ENCODE data around the gene KCNH8. TPM values are rescaled to one million over a fixed set of nuclear protein-coding genes. Genes with fewer than 3 reads are reported as not detected.
"Not testable (repeated sequence)": the region's sequence is repeated elsewhere in the genome, so short reads cannot be mapped to it uniquely, and the experiment has no call there.

Gene KCNH8
- total RNA-seq, 1 experiment from 2014 or later, result not detected

DNA sequence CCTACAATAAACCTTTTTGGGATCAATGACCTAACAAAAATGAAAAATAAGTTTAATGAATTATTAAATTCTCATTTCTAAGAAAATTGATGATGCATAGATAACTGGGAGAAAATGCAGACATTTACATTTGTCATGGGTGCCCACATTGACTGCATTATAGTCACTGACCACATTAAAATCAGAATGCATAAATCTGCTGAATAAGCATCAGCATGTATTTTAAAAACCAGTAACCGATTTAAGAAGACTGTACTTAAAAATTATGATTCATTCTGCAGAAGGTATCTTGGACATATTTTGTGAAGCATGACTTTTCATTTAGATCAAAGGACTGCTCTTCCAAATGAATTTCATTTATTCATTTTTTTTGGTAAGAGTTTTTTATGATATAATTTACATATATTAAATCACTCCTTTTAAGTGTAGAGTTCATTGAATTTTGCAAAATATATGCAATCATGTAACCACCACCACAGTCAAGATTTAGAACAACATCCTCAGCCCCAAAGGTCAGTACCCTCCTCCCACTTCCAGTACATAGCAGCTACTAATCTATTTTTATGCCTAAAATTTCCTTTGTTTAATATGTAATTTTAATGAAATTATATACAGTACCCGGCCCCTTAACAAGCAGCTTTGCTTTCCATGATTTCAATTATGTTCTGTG is 11.8 kb downstream of the KCNH8 start:
- in situ Hi-C loops (cut with HindIII; ENCODE audit: low pct_unique_long_range_greater_than_20kb, low sequenced_read_pairs), result no loop called here
- no peak for DNase-seq (ENCODE audit: low read depth)

DNA sequence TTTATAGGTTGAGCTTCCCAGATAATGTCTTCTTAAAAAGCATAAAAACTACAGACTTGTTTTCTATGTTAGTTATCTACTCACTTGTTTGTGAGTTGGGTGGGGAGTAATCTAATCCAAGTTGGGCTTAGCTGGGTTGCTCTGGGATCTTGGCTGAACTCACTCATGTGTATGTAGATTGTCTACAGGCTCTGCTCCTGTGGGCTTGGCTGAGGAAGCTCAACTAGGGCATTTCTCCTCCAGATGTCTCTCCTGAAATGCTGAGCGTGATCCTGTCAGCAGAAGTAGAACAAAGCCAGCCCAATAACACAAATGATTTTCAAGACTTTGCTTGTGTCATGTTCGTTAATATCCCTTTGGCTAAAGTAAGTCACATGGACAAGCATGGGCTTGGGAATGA is 17.3 kb downstream of the KCNH8 start:
- DNase-seq (ENCODE audit: low read depth), result no peak
- in situ Hi-C loops (cut with HindIII; ENCODE audit: low pct_unique_long_range_greater_than_20kb, low sequenced_read_pairs), result no loop called here

DNA sequence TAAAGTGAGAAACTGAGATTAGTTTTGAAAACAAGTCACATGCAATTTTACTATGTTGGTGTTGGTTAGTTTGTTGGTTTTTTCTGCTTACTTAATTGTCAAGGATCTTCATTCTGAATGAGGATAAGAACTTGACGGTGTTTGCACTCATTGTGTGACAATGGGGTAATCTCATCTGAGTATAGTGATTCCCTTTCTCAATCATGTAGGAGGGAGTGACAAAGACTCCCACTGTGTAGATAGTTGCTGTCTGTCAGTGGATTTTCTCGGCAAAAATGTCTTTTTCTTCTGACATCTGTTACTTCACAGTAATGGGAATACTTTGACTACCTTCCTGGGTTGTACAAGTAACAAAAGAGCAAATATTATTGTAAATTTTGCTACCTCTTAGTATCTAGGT is 23.5 kb downstream of the KCNH8 start:
- DNase-seq (ENCODE audit: low read depth), result no peak
- in situ Hi-C loops (cut with HindIII; ENCODE audit: low pct_unique_long_range_greater_than_20kb, low sequenced_read_pairs), result no loop called here

DNA sequence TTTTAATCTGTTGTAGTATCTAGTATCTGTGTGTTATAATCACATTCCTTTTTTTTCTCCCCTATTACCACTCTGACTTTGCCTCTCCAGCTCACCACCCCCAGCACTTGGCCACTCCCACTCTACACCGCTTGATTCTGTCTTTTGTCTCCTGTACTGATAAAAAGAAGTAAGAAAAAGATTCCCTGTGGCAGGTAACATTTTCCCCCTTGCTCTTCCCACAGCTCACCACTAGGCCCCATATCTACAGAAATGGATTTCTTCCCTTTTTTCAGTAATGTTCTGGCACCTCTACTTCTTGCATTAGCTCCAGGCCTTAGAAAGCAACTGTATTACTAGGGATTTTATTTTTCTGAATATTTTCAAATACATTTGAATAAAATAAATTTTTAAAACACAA is 25.6 kb downstream of the KCNH8 start:
- in situ Hi-C loops (cut with HindIII; ENCODE audit: low pct_unique_long_range_greater_than_20kb, low sequenced_read_pairs), result no loop called here
- DNase-seq (ENCODE audit: low read depth), result no peak

DNA sequence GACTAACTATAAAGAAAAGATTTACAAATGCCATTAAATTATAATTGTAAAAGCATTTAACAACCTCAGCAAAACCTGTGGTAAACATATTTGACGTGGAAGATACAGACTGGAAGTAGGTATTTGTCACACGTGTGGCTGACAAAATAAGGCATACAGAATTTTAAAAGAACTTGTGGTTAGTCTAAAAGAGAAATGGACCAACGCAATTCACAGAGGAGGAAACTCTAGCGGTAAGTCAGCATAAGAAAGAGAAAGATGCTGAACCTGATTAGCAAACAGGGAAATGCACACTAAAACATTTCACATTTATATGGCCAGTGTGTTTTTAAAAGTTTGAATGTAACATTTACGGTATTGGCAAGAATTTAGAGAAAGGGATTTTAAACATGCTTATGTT is 35.3 kb downstream of the KCNH8 start:
- no peak for DNase-seq (ENCODE audit: low read depth)
- in situ Hi-C loops (cut with HindIII; ENCODE audit: low pct_unique_long_range_greater_than_20kb, low sequenced_read_pairs), result no loop called here

DNA sequence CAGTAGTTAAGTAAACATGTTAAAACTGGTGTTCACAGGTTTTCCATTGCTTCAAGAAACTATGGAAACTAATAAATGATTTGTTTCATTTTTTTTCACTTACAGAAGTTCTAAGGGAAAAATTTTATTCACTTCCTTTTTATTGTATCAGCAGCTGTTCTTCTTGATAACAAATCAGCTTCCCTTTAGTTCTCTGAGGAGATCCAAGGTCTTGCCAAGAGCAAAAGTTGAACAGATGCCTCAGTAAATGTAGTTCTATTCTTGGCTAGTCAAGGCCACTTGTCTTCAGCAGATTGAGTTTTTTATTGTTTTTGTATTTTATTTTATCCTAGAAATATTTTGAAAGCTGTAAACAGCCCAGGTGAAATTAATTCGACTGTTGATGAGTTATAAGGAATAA is 41.8 kb downstream of the KCNH8 start:
- in situ Hi-C loops (cut with HindIII; ENCODE audit: low pct_unique_long_range_greater_than_20kb, low sequenced_read_pairs), result no loop called here
- no peak for DNase-seq (ENCODE audit: low read depth)

DNA sequence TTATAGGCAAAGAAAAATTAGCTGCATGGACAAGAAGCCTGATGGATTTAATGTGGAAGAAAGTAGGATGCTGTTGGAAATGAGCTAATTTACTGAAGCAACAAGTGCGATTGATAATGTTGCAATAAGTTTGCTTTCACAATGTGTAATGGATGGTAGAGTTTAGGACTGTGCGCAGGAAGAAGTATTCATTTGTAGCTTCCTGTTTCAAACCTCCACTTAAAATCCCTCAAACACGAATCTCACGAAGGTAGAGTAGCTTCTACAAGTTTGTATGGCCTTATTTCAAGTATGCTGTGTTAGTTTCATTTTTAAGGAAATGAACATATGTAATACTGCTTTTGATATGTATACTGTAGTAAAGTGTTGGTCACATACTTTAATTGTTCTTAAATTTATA is 42.3 kb downstream of the KCNH8 start:
- in situ Hi-C loops (cut with HindIII; ENCODE audit: low pct_unique_long_range_greater_than_20kb, low sequenced_read_pairs), result no loop called here
- no peak for DNase-seq (ENCODE audit: low read depth)

DNA sequence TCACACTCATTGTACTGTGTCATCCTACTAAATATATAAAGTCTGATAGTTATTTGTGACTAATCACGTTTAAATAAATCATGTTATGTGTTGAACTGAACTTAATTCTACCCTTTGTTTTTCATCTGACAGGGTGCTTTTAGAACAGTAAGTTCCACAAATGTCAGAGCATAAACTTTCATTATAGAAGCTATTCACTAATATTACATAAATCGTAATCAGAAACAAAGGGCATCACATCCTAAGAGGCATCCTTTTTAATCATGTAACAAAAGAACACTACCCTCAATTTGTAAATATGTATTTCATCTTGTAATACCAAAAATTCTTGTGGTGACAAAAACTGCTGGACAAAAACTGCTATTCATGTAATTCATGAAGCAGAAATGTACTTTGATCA is 50.8 kb downstream of the KCNH8 start:
- in situ Hi-C loops (cut with HindIII; ENCODE audit: low pct_unique_long_range_greater_than_20kb, low sequenced_read_pairs), result no loop called here
- no peak for DNase-seq (ENCODE audit: low read depth)

GRCh38 chr3:19202303-19202702 is 54.0 kb downstream of the KCNH8 start:
- DNase-seq (ENCODE audit: low read depth), result no peak
- in situ Hi-C loops (cut with HindIII; ENCODE audit: low pct_unique_long_range_greater_than_20kb, low sequenced_read_pairs), result no loop called here

GRCh38 chr3:19202754-19203153 is 54.4 kb downstream of the KCNH8 start:
- DNase-seq (ENCODE audit: low read depth), result no peak
- in situ Hi-C loops (cut with HindIII; ENCODE audit: low pct_unique_long_range_greater_than_20kb, low sequenced_read_pairs), result no loop called here

DNA sequence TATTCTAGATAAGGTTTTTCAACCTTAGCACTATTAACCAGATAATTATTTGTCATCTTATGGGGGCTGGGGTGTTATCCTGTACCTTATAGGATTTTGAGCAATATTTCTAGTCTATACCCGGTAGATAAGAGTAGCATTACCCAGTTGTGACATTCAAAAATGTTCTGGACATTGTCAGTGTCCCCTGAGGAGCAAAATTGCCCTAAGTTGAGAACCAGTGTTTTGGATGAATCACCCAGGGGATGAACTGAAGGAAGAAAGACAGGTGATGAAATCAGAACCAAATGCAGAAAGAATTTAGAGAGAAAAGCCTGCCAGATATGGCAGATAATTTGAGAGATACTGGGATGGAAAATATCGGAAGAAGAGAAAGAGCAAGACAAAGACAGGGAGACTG is 58.2 kb downstream of the KCNH8 start:
- in situ Hi-C loops (cut with HindIII; ENCODE audit: low pct_unique_long_range_greater_than_20kb, low sequenced_read_pairs), result no loop called here
- DNase-seq (ENCODE audit: low read depth), result no peak

DNA sequence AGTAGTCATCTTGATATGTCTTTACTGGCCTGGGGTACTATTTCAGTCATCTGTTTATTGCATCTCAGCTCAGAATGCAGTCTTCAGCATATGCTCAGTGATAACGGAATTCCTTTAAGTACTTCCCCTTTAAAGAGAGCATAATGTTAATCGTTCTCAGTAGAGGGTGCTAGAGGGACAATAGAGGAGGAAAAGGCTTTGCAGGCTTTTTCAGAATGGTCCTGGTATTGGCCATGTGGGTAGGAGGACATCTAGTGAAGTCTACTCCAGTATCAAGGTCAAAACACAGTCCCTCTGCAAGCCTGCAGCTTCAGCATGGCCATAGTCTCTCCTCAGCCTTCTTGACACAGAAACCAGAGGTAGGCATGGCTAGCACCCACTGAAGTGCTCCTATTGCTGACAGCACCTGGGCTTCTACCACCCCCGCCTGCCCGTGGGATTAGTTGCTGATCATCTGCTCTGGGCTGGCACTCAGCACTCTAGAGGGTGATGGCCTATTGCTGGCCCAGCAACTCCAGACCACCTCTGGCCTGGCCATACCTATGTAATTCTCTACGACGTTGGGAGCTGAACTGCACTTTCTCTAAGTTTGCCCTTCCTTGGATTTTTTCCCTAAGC is 65.4 kb downstream of the KCNH8 start:
- no peak for DNase-seq (ENCODE audit: low read depth)
- in situ Hi-C loops (cut with HindIII; ENCODE audit: low pct_unique_long_range_greater_than_20kb, low sequenced_read_pairs), result no loop called here

- in situ Hi-C loops (cut with HindIII; ENCODE audit: low pct_unique_long_range_greater_than_20kb, low sequenced_read_pairs), result no loop called here
- DNase-seq (ENCODE audit: low read depth), result no peak
Observed at GRCh38 chr3:19215427-19215826, 67.1 kb downstream of the KCNH8 start.

DNA sequence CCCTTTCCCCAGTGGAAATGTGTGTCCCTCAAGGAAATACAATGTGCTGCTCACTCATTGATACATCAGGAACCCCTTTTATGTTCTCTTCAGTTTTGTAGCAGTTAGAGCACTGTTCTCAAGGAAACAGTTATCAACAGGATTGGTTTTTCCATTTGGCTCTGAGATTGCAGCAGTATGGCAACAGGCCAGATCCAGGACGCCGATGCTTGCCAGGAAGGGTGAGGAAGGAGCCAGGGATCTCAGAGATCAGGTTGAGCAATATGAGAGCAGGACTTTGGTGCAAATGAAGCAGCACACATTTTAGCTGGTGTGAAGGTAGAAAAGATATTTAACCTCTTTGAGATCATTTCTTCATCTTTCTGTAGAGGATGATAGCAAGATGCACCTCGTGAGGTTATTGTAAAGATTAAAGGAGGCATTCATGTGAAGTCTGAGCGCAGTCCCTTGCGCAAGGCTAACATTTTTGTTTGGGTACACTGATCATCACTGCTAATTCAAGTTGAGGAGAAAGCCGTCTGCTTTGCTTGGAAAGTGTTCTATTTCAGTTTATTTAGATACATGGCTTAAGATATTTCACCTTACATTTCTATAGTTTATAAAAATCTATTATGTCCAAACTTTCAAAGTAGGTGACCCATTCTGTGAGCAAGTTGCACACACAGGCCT is 68.5 kb downstream of the KCNH8 start:
- in situ Hi-C loops (cut with HindIII; ENCODE audit: low pct_unique_long_range_greater_than_20kb, low sequenced_read_pairs), result no loop called here
- no peak for DNase-seq (ENCODE audit: low read depth)

GRCh38 chr3:19220311-19220710 is 72.0 kb downstream of the KCNH8 start:
- in situ Hi-C loops (cut with HindIII; ENCODE audit: low pct_unique_long_range_greater_than_20kb, low sequenced_read_pairs), result no loop called here
- no peak for DNase-seq (ENCODE audit: low read depth)

DNA sequence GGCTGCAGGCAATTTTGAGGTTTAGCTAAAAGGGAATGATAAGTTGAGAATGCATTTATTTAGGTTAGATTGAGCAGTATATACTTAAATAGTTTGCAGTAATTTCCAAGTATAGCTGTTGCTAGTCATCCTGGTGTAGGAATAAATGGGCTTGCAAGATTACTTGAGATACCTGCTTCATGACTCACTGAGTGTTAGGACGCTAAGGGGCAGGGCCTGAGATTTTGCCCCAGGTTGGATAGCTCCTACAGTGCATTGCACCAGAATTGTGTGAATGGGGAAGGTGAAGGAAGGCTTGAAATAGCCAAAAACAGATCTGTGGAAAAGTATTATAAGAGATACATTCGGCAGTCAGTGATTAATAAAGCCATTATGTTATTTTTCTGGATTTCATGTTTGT is 72.8 kb downstream of the KCNH8 start:
- DNase-seq (ENCODE audit: low read depth), result no peak
- in situ Hi-C loops (cut with HindIII; ENCODE audit: low pct_unique_long_range_greater_than_20kb, low sequenced_read_pairs), result no loop called here

DNA sequence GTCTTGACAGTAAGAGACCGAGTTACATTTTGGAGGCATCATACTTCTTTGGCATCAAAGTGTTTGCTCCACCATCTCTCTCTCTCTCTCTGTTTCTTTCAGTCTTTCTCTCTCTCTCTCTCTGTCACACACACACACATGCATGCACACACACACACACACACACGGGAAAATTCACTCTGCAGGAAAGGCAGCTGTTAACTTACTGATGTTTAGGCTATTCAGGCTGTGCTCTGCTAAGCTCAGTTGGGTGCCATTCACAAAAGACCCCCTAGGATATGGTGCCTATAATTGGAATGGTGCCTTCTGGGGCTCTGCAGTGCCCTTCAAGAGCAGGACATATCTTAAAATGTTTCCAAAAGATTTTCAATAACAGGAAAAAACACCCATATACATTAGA is 78.2 kb downstream of the KCNH8 start:
- no peak for DNase-seq (ENCODE audit: low read depth)
- in situ Hi-C loops (cut with HindIII; ENCODE audit: low pct_unique_long_range_greater_than_20kb, low sequenced_read_pairs), result no loop called here

DNA sequence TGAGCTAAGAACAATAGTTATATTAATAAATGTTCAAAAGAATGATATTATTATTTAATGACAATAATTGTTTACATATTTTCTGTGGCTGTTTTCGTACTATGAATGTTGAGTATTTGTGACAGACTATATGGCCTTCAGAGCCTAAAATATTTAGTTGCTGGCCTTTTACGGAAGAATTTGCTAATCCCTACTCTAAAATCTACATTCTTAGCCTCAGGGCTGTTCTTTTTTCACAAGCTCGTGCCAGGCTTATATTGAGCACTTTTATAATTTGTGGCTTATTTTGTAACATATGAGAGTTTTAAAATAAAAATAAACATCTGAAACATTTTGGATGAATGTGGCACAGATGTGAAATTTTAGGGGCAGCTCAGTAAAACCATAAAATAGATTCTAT is 79.9 kb downstream of the KCNH8 start:
- in situ Hi-C loops (cut with HindIII; ENCODE audit: low pct_unique_long_range_greater_than_20kb, low sequenced_read_pairs), result no loop called here
- no peak for DNase-seq (ENCODE audit: low read depth)

GRCh38 chr3:19229086-19229485 is 80.8 kb downstream of the KCNH8 start:
- DNase-seq (ENCODE audit: low read depth), result no peak
- in situ Hi-C loops (cut with HindIII; ENCODE audit: low pct_unique_long_range_greater_than_20kb, low sequenced_read_pairs), result no loop called here

DNA sequence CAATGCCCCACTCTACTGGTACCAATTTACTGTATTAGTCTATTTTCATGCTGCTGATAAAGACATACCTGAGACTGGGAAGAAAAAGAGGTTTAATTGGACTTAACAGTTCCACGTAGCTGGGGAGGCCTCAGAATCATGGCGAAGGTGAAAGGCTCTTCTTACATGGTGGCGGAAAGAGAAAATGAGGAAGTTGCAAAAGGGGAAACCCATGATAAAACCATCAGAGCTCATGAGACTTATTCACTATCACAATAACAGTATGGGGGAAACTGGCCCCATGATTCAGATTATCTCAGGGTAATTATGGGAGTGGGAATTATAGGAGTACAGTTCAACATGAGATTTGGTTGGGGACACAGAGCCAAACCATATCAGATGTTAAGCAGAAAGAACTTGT is 81.6 kb downstream of the KCNH8 start:
- DNase-seq (ENCODE audit: low read depth); in situ Hi-C loops (cut with HindIII; ENCODE audit: low pct_unique_long_range_greater_than_20kb, low sequenced_read_pairs): not testable (repeated sequence)

All from Caki2 (cell line).